GM12878 (cell line): Measurements from ENCODE around the gene IRF4. TPM values are rescaled to one million over a fixed set of nuclear protein-coding genes. Genes with fewer than 3 reads are reported as not detected.

Source experiments
- ATF7 ChIP-seq: fragments of 450-650 bp; IDR thresholded peaks from 2 replicates; pipeline ENCODE4 v1.6.1; 2016; ENCODE audit warnings: low read depth, mild to moderate bottlenecking
- BCL11A ChIP-seq: IDR thresholded peaks from 2 replicates; pipeline ENCODE4 v1.6.1; 2011; ENCODE audit warnings: low read depth, low read length
- BCLAF1 ChIP-seq: fragments of 450-650 bp; IDR thresholded peaks from 2 replicates; pipeline ENCODE4 v1.6.1; 2017; ENCODE audit warnings: antibody characterized with exemption, mild to moderate bottlenecking, moderate library complexity
- BHLHE40 ChIP-seq, 2 experiments: fragments of 450-650 bp in 1 of 2; IDR thresholded peaks; 2 replicates each; pipeline ENCODE4 v1.6.1; 2011 to 2017; ENCODE audit warnings: low read depth in 2 of 2, borderline replicate concordance in 1 of 2, improper control_type of control experiment in 1 of 2, low read length in 1 of 2, mild to moderate bottlenecking in 1 of 2
- FOXM1 ChIP-seq: IDR thresholded peaks from 2 replicates; pipeline ENCODE4 v1.6.1; 2012; ENCODE audit warnings: low read depth, mild to moderate bottlenecking, inconsistent platforms, low read length, moderate library complexity
- IRF5 ChIP-seq: fragments of 450-650 bp; IDR thresholded peaks from 2 replicates; pipeline ENCODE4 v1.6.1; 2017; ENCODE audit warnings: borderline replicate concordance
- LARP7 ChIP-seq: fragments of 450-650 bp; IDR thresholded peaks from 2 replicates; pipeline ENCODE4 v1.6.1; 2017; ENCODE audit warnings: mild to moderate bottlenecking
- MLLT1 ChIP-seq: fragments of 450-650 bp; IDR thresholded peaks from 2 replicates; pipeline ENCODE4 v1.6.1; 2016; ENCODE audit warnings: mild to moderate bottlenecking
- MXI1 ChIP-seq: fragments of 150-350 bp; IDR thresholded peaks from 2 replicates; pipeline ENCODE4 v1.6.1; 2011; ENCODE audit warnings: low read depth, mild to moderate bottlenecking, inconsistent platforms, low read length, improper control_type of control experiment
- NR2F1 ChIP-seq: fragments of 450-650 bp; conservative IDR thresholded peaks from 2 replicates; pipeline ENCODE4 v1.6.1; 2017; ENCODE audit warnings: mild to moderate bottlenecking
- PKNOX1 ChIP-seq: fragments of 450-650 bp; IDR thresholded peaks from 2 replicates; pipeline ENCODE4 v1.6.1; 2016; ENCODE audit warnings: mild to moderate bottlenecking
- RBBP5 ChIP-seq: fragments of 200-600 bp; sonication (generic); conservative IDR thresholded peaks from 2 replicates; pipeline ENCODE4 v1.6.1; 2016
- RCOR1 ChIP-seq: conservative IDR thresholded peaks from 2 replicates; pipeline ENCODE4 v1.6.1; 2012; ENCODE audit warnings: low read depth, low read length, improper control_type of control experiment
- SMAD1 ChIP-seq: fragments of 450-650 bp; IDR thresholded peaks from 2 replicates; pipeline ENCODE4 v1.6.1; 2018; ENCODE audit warnings: mild to moderate bottlenecking, low read depth; ENCODE audit not compliant: partially characterized antibody
- SMAD5 ChIP-seq: IDR thresholded peaks from 2 replicates; pipeline ENCODE4 v1.6.1; 2016; ENCODE audit warnings: antibody characterized with exemption, low read depth
- SRF ChIP-seq, 2 experiments: IDR thresholded peaks; 2 replicates each; pipeline ENCODE4 v1.6.1; 2011; ENCODE audit warnings: low read depth in 2 of 2, low read length in 2 of 2, mild to moderate bottlenecking in 1 of 2, moderate library complexity in 1 of 2
- TBL1XR1 ChIP-seq: IDR thresholded peaks from 2 replicates; pipeline ENCODE4 v1.6.1; 2012; ENCODE audit warnings: low read depth, low read length, improper control_type of control experiment
- polyA plus RNA-seq, 11 experiments: library from polyadenylated mRNA; depleted of rRNA in 4 of 11; unstranded in 6 of 11; stranded (reverse) in 5 of 11; fragments of >200 nt; fragmentation: Nextera tagmentation in 4 of 11; fragmentation: Illumina TruSeq in 1 of 11; extraction: Ambion mirVana in 4 of 11; extraction: Trizol in 1 of 11; gene quantifications; 1 replicate in 1 of 11; 2 replicates in 10 of 11; pipeline versions ENCODE4 v1.2.1 to v1.2.3, GENCODE V29; 2011 to 2016; ENCODE audit warnings: inconsistent platforms in 2 of 11, missing spikeins in 2 of 11, low read depth in 1 of 11
- total RNA-seq, 4 experiments: library from RNA; depleted of rRNA in 3 of 4; stranded (reverse); fragments of >200 nt in 3 of 4; fragmentation: Illumina TruSeq in 1 of 4; extraction: Trizol in 1 of 4; gene quantifications; 2 replicates each; pipeline versions ENCODE4 v1.2.1 to v1.2.3, GENCODE V29; 2013 to 2021

IRF4 gene
- total and polyA plus RNA-seq, 10 of the 15 experiments (the other 5 are each of a cell fraction or from before 2014, with no cell fraction given): 50.0 to 495 (median 257) TPM

GRCh38 chr6:403659-404655 is 12.4 kb downstream of the IRF4 start (continued):
- no peak for TF ChIP-seq BCLAF1
- no peak for TF ChIP-seq SMAD1
- TF ChIP-seq MXI1: 0 out of 2 replicates have a peak, but pooled peaks have one; percentile 28
- no peak for TF ChIP-seq IRF5
- TF ChIP-seq BCL11A: peak; percentile 8
- TF ChIP-seq BHLHE40 (IDR thresholded peaks at IDR 0.05; ENCODE audit: borderline replicate concordance in 1 of 2, low read depth in 2 of 2, low read length in 1 of 2): no peak
- TF ChIP-seq MLLT1: 0 out of 2 replicates have a peak, but pooled peaks have one; percentile 17
- no peak for TF ChIP-seq ATF7
- no peak for TF ChIP-seq PKNOX1
- no peak for TF ChIP-seq TBL1XR1
- TF ChIP-seq RBBP5: no peak
- no peak for TF ChIP-seq RCOR1
- TF ChIP-seq NR2F1: no peak
- peak; percentile 27; the same call in 1 of the 2 replicates for TF ChIP-seq FOXM1
- TF ChIP-seq SMAD5: peak; percentile 84; the same call in 1 of the 2 replicates
- no peak for TF ChIP-seq LARP7
- TF ChIP-seq SRF (IDR thresholded peaks at IDR 0.05; ENCODE audit: low read depth in 2 of 2, low read length in 2 of 2): no peak
